Transverse colon (tissue), 4 donors: Measurements from ENCODE around the gene SLC39A5.

Source experiments
- POLR2A ChIP-seq: fragments of 450-650 bp; IDR thresholded peaks from one replicate; pipeline ENCODE4 v1.6.1; 2016; ENCODE audit warnings: antibody characterized with exemption, mild to moderate bottlenecking, moderate library complexity
- POLR2AphosphoS5 ChIP-seq, 3 donors: sonication (generic); formaldehyde crosslinking; IDR thresholded peaks; one replicate each; pipeline ENCODE4 v1.6.1; 2016; ENCODE audit warnings: antibody characterized with exemption in 3 of 3
- TF ChIP-seq, protein P1 (sequence below), 5 experiments: fragments of 200-600 bp in 3 of 5; fragments of 450-650 bp in 2 of 5; sonication (generic) in 3 of 5; IDR thresholded peaks; 1 replicate in 2 of 5; 2 replicates in 3 of 5; pipeline ENCODE4 v1.5.1; 2016 to 2017; ENCODE audit warnings: antibody characterized with exemption in 5 of 5, inconsistent platforms in 3 of 5, mild to moderate bottlenecking in 2 of 5, moderate library complexity in 1 of 5

DNA sequence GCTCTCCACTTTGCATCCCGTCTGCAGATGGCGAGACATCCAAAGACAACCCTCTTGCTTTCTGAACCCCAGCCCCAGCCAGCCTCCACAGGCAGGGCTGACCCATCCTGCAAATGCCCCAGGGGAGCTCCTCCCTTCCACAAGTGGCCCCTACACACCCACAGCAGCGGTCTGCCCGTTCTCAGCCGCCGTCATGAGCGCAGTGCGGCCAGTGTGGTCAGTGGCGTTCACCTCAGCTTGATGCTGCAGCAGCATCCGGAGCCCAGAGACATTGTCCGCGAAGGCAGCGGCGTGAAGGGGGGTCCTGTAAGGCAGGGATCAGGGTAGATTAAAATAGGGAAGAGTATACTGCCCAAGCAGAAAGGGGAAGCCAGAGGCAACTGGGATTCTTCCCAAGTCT, 14.6 kb downstream of the SLC39A5 start:
- TF ChIP-seq, protein P1, sequence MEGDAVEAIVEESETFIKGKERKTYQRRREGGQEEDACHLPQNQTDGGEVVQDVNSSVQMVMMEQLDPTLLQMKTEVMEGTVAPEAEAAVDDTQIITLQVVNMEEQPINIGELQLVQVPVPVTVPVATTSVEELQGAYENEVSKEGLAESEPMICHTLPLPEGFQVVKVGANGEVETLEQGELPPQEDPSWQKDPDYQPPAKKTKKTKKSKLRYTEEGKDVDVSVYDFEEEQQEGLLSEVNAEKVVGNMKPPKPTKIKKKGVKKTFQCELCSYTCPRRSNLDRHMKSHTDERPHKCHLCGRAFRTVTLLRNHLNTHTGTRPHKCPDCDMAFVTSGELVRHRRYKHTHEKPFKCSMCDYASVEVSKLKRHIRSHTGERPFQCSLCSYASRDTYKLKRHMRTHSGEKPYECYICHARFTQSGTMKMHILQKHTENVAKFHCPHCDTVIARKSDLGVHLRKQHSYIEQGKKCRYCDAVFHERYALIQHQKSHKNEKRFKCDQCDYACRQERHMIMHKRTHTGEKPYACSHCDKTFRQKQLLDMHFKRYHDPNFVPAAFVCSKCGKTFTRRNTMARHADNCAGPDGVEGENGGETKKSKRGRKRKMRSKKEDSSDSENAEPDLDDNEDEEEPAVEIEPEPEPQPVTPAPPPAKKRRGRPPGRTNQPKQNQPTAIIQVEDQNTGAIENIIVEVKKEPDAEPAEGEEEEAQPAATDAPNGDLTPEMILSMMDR (IDR thresholded peaks at IDR 0.05), result no peak
- TF ChIP-seq POLR2A, result no peak
- no peak for TF ChIP-seq POLR2AphosphoS5 (IDR thresholded peaks at IDR 0.05)
